ENCODE data around the gene ALG6.

GRCh38 chr1:63329621-63330330 lies 37.7 kb upstream of the ALG6 start:
- no peak for TF ChIP-seq EZH2 (IDR thresholded peaks at IDR 0.05; ENCODE audit: insufficient read depth, poor library complexity, severe bottlenecking)
- no peak for TF ChIP-seq EZH2phosphoT487 (IDR thresholded peaks at IDR 0.05; ENCODE audit: insufficient read depth, low read depth)
